ENCODE results near the gene HHAT.

- TF ChIP-seq PML (IDR thresholded peaks at IDR 0.05; ENCODE audit: low read length) (no peak), SMARCE1 (IDR thresholded peaks at IDR 0.05) (no peak), PREB (CRISPR knock-in tag; IDR thresholded peaks at IDR 0.05) (no peak), ZNF121 (CRISPR knock-in tag; conservative IDR thresholded peaks at IDR 0.05) (no peak), GABPB1 (CRISPR knock-in tag; IDR thresholded peaks at IDR 0.05) (no peak), TAF7 (tag; IDR thresholded peaks at IDR 0.05) (no peak), CTCF (IDR thresholded peaks at IDR 0.05 in 2 of 3, conservative IDR thresholded peaks at IDR 0.05 in 1 of 3; ENCODE audit: insufficient read depth in 2 of 3, low read depth in 1 of 3, low read length in 3 of 3) (no peak), RAD21 (CRISPR knock-in tag; conservative IDR thresholded peaks at IDR 0.05 in 1 of 2, IDR thresholded peaks at IDR 0.05 in 1 of 2) (no peak), ESRRA (IDR thresholded peaks at IDR 0.05; ENCODE audit: borderline replicate concordance, low read depth) (no peak), BCLAF1 (IDR thresholded peaks at IDR 0.05; ENCODE audit: borderline replicate concordance in 1 of 2, control insufficient read depth in 1 of 2, low read depth in 2 of 2, low read length in 1 of 2) (no peak), ZNF639 (CRISPR knock-in tag; conservative IDR thresholded peaks at IDR 0.05 in 1 of 2, IDR thresholded peaks at IDR 0.05 in 1 of 2) (no peak)
These were observed 244.4 kb downstream of the HHAT start for GRCh38 chr1:210573141-210573540.
